Vagina (tissue), 2 donors: Measurements from ENCODE around the gene RSPH9. TPM values are rescaled to one million over a fixed set of nuclear protein-coding genes. Genes with fewer than 3 reads are reported as not detected.

Experiments
- DNase-seq, 2 donors: peaks; one replicate each; pipeline ENCODE4 v3.0.0-alpha.2; 2017; ENCODE audit errors: extremely low spot score in 2 of 2
- H3K27ac ChIP-seq: fragments of 200-600 bp; sonication (generic); one replicate; pipeline ENCODE4 v1.5.1; 2019
- H3K27me3 ChIP-seq: fragments of 200-600 bp; sonication (generic); one replicate; pipeline ENCODE4 v1.5.1; 2019
- H3K36me3 ChIP-seq, 2 donors: fragments of 200-600 bp; sonication (generic); one replicate each; pipeline ENCODE4 v1.5.1; 2017 to 2019
- H3K4me1 ChIP-seq: fragments of 200-600 bp; sonication (generic); one replicate; pipeline ENCODE4 v1.5.1; 2019
- H3K4me3 ChIP-seq, 2 donors: fragments of 200-600 bp; sonication (generic); 1 replicate in 1 of 2; 2 replicates in 1 of 2; pipeline ENCODE4 v1.5.1; 2016 to 2019
- H3K9me3 ChIP-seq: fragments of 200-600 bp; sonication (generic); one replicate; pipeline ENCODE4 v1.5.1; 2019
- POLR2A ChIP-seq, 2 donors: fragments of 450-650 bp; IDR thresholded peaks; one replicate each; pipeline ENCODE4 v1.6.1; 2017; ENCODE audit warnings: antibody characterized with exemption in 2 of 2, mild to moderate bottlenecking in 2 of 2, moderate library complexity in 2 of 2
- POLR2AphosphoS5 ChIP-seq, 2 donors: sonication (generic); formaldehyde crosslinking; IDR thresholded peaks; one replicate each; pipeline ENCODE4 v1.9.0; 2017; ENCODE audit warnings: antibody characterized with exemption in 2 of 2, mild to moderate bottlenecking in 2 of 2, low read depth in 1 of 2; ENCODE audit not compliant: insufficient read depth in 1 of 2
- intact Hi-C: fragments of 100-400 bp; cut with DNase I; formaldehyde crosslinking; loops from one replicate; pipeline ENCODE4 v1.15.1; 2023
- total RNA-seq: library from RNA; depleted of rRNA; stranded (reverse); fragments of >200 nt; gene quantifications from one replicate; pipeline ENCODE4 v1.2.3, GENCODE V29; 2016
- TF ChIP-seq, protein P1 (sequence below), 3 experiments: fragments of 450-650 bp in 2 of 3; fragments of 200-600 bp in 1 of 3; sonication (generic) in 1 of 3; IDR thresholded peaks; one replicate each; pipeline ENCODE4 v1.5.1; 2017 to 2019; ENCODE audit warnings: antibody characterized with exemption in 3 of 3, mild to moderate bottlenecking in 2 of 3, moderate library complexity in 2 of 3

Gene RSPH9
- total RNA-seq, 1 donor from 2014 or later, result 0.74 TPM

GRCh38 chr6:43678341-43678740, 33.5 kb downstream of the RSPH9 start:
- intact Hi-C loops, result no loop called here
- Histone ChIP-seq H3K27ac (no peak overlapping the region), H3K9me3 (no peaks in the 10 kb centered on the region), H3K4me3 (no peak overlapping the region), H3K36me3 (peaks cover 0 to 52% of the 10 kb centered on the region in 2 donors), H3K27me3 (no peaks in the 10 kb centered on the region), H3K4me1 (peaks cover 18% of the 10 kb centered on the region)
- DNase-seq, result no peak
- TF ChIP-seq POLR2A (IDR thresholded peaks at IDR 0.05), result no peak
- TF ChIP-seq POLR2AphosphoS5 (IDR thresholded peaks at IDR 0.05; ENCODE audit: insufficient read depth in 1 of 2, low read depth in 1 of 2), result no peak
- TF ChIP-seq, protein P1, sequence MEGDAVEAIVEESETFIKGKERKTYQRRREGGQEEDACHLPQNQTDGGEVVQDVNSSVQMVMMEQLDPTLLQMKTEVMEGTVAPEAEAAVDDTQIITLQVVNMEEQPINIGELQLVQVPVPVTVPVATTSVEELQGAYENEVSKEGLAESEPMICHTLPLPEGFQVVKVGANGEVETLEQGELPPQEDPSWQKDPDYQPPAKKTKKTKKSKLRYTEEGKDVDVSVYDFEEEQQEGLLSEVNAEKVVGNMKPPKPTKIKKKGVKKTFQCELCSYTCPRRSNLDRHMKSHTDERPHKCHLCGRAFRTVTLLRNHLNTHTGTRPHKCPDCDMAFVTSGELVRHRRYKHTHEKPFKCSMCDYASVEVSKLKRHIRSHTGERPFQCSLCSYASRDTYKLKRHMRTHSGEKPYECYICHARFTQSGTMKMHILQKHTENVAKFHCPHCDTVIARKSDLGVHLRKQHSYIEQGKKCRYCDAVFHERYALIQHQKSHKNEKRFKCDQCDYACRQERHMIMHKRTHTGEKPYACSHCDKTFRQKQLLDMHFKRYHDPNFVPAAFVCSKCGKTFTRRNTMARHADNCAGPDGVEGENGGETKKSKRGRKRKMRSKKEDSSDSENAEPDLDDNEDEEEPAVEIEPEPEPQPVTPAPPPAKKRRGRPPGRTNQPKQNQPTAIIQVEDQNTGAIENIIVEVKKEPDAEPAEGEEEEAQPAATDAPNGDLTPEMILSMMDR (IDR thresholded peaks at IDR 0.05), result no peak

GRCh38 chr6:43679057-43679456, 34.2 kb downstream of the RSPH9 start:
- Histone ChIP-seq H3K27me3 (no peaks in the 10 kb centered on the region), H3K4me3 (no peak overlapping the region), H3K27ac (no peak overlapping the region), H3K9me3 (no peaks in the 10 kb centered on the region), H3K4me1 (peaks cover 19% of the 10 kb centered on the region), H3K36me3 (peaks cover 0 to 44% of the 10 kb centered on the region in 2 donors)
- DNase-seq, result no peak
- TF ChIP-seq, protein P1 (IDR thresholded peaks at IDR 0.05), result no peak
- TF ChIP-seq POLR2A (IDR thresholded peaks at IDR 0.05) (no peak), POLR2AphosphoS5 (IDR thresholded peaks at IDR 0.05; ENCODE audit: insufficient read depth in 1 of 2, low read depth in 1 of 2) (no peak)
- intact Hi-C loops, result no loop called here

- Histone ChIP-seq H3K27me3 (no peaks in the 10 kb centered on the region), H3K4me3 (no peak overlapping the region), H3K27ac (peak overlapping the region; percentile 50), H3K4me1 (peaks cover 27% of the 10 kb centered on the region), H3K9me3 (no peaks in the 10 kb centered on the region), H3K36me3 (peaks cover 0 to 32% of the 10 kb centered on the region in 2 donors)
- TF ChIP-seq POLR2AphosphoS5 (IDR thresholded peaks at IDR 0.05; ENCODE audit: insufficient read depth in 1 of 2, low read depth in 1 of 2) (no peak), POLR2A (IDR thresholded peaks at IDR 0.05) (no peak)
- TF ChIP-seq, protein P1 (IDR thresholded peaks at IDR 0.05), result no peak
- intact Hi-C loops, result no loop called here
- no peak for DNase-seq
Observed at GRCh38 chr6:43680308-43681200, 35.7 kb downstream of the RSPH9 start.

GRCh38 chr6:43681303-43681702, 36.5 kb downstream of the RSPH9 start:
- Histone ChIP-seq H3K4me1 (peaks cover 33% of the 10 kb centered on the region), H3K36me3 (peaks cover 0 to 24% of the 10 kb centered on the region in 2 donors), H3K27me3 (no peaks in the 10 kb centered on the region), H3K27ac (peak overlapping the region; percentile 50), H3K4me3 (no peak overlapping the region), H3K9me3 (no peaks in the 10 kb centered on the region)
- intact Hi-C loops, result no loop called here
- no peak for DNase-seq
- TF ChIP-seq POLR2A (IDR thresholded peaks at IDR 0.05), result no peak
- TF ChIP-seq, protein P1 (IDR thresholded peaks at IDR 0.05), result no peak
- TF ChIP-seq POLR2AphosphoS5 (IDR thresholded peaks at IDR 0.05; ENCODE audit: insufficient read depth in 1 of 2, low read depth in 1 of 2), result no peak
